Cardiac fibroblast (primary cell): ENCODE results near the gene KRT17.
"Not testable (repeated sequence)": the region's sequence is repeated elsewhere in the genome, so short reads cannot be mapped to it uniquely, and the experiment has no call there.

Source experiments
- DNase-seq, 2 donors: peaks; one replicate each; pipeline versions ENCODE4 v3.0.0 to v3.0.0-alpha.2; 2010; ENCODE audit warnings: low read depth in 2 of 2
- H3K4me3 ChIP-seq, 2 donors: replicated peaks in 1 of 2; 1 replicate in 1 of 2; 2 replicates in 1 of 2; pipeline ENCODE4 v1.5.1; 2011; ENCODE audit warnings: low read depth in 2 of 2, low read length in 2 of 2, mild to moderate bottlenecking in 2 of 2, moderate library complexity in 1 of 2
- CTCF ChIP-seq: IDR thresholded peaks from one replicate; pipeline ENCODE4 v1.5.1; 2011; ENCODE audit warnings: low read depth, mild to moderate bottlenecking, low read length, inconsistent platforms

KRT17 gene

GRCh38 chr17:41631898-41632285 lies 7.5 kb upstream of the KRT17 start:
- DNase-seq, result no peak
- TF ChIP-seq CTCF, result no peak
- no peak overlapping the region for H3K4me3 ChIP-seq

- no peak overlapping the region for H3K4me3 ChIP-seq
Measured at GRCh38 chr17:41631025-41631897, 6.9 kb upstream of the KRT17 start.

GRCh38 chr17:41629826-41630670 lies 5.7 kb upstream of the KRT17 start:
- no peak for DNase-seq
- no peak overlapping the region for H3K4me3 ChIP-seq
- TF ChIP-seq CTCF, result no peak

More at GRCh38 chr17:41631025-41631897, 6.9 kb upstream of the KRT17 start:
- no peak for TF ChIP-seq CTCF
- DNase-seq, result no peak

- DNase-seq, result no peak
- no peak for TF ChIP-seq CTCF
Measured at GRCh38 chr17:41629316-41629715, 4.9 kb upstream of the KRT17 start.

GRCh38 chr17:41628621-41629255 lies 4.4 kb upstream of the KRT17 start:
- H3K4me3 ChIP-seq, DNase-seq: not testable (repeated sequence)

More at GRCh38 chr17:41629316-41629715, 4.9 kb upstream of the KRT17 start:
- no peak overlapping the region for H3K4me3 ChIP-seq

GRCh38 chr17:41628073-41628370 lies 3.6 kb upstream of the KRT17 start:
- DNase-seq, result not testable (repeated sequence)

GRCh38 chr17:41627316-41628072 lies 3.1 kb upstream of the KRT17 start:
- DNase-seq, result no peak
- H3K4me3 ChIP-seq, result no peak overlapping the region
- TF ChIP-seq CTCF, result no peak

More at GRCh38 chr17:41628073-41628370, 3.6 kb upstream of the KRT17 start:
- H3K4me3 ChIP-seq, result not testable (repeated sequence)

- not testable (repeated sequence) for H3K4me3 ChIP-seq, DNase-seq
Measured at GRCh38 chr17:41626914-41627295, 2.5 kb upstream of the KRT17 start.

GRCh38 chr17:41626028-41626913 lies 1.9 kb upstream of the KRT17 start:
- H3K4me3 ChIP-seq, DNase-seq: not testable (repeated sequence)
